Panc1 (cell line): Measurements from ENCODE around the gene CD40LG. TPM values are rescaled to one million over a fixed set of nuclear protein-coding genes. Genes with fewer than 3 reads are reported as not detected.

ENCODE experiments used
- ATAC-seq: fragments of 200-7000 bp; cut with Tn5 transposase; 2 replicates; pipeline ENCODE4 v1.9.1; 2020; ENCODE audit warnings: mild to moderate bottlenecking, moderate library complexity
- BruUV-seq: library from RNA; stranded (reverse); fragments of 400-500 nt; replicated peaks from 2 replicates; lab custom pipeline; 2021; lab: Mats Ljungman, UMichigan
- CTCF ChIA-PET: fragments of 300-600 bp; sonication (Branson Sonifier 250); formaldehyde crosslinking; loops from one replicate; lab custom pipeline; 2022; ENCODE audit warnings: antibody characterized with exemption; lab: Charles Lee
- POLR2A ChIA-PET: fragments of 300-600 bp; sonication (Branson Sonifier 250); formaldehyde crosslinking; loops from one replicate; lab custom pipeline; 2022; ENCODE audit warnings: antibody characterized with exemption; lab: Charles Lee
- DNase-seq: peaks from one replicate; pipeline ENCODE4 v3.0.0-alpha.2; 2010; ENCODE audit warnings: low read depth, low spot score
- H3K27ac ChIP-seq: 2 replicates; pipeline ENCODE4 v1.5.1; 2011; ENCODE audit warnings: mild to moderate bottlenecking, low read length, inconsistent platforms
- H3K27me3 ChIP-seq: fragments of 200-500 bp; sonication (Bioruptor generic); 2 replicates; pipeline ENCODE4 v1.6.0; 2014; ENCODE audit warnings: low read length, inconsistent platforms; ENCODE audit not compliant: control insufficient read depth, insufficient read depth
- H3K36me3 ChIP-seq: fragments of 200-500 bp; sonication (Bioruptor generic); 2 replicates; pipeline ENCODE4 v1.5.1; 2014; ENCODE audit warnings: inconsistent platforms, mild to moderate bottlenecking, low read length, moderate library complexity; ENCODE audit not compliant: control insufficient read depth, insufficient read depth
- H3K4me1 ChIP-seq: 2 replicates; pipeline ENCODE4 v1.5.1; 2011; ENCODE audit warnings: inconsistent platforms, mild to moderate bottlenecking, low read length, moderate library complexity; ENCODE audit not compliant: control insufficient read depth, insufficient read depth
- H3K4me3 ChIP-seq, 2 experiments: 2 replicates each; pipeline ENCODE4 v1.5.1; 2011 to 2012; ENCODE audit warnings: low read depth in 2 of 2, low read length in 2 of 2, mild to moderate bottlenecking in 2 of 2, inconsistent platforms in 1 of 2, moderate library complexity in 1 of 2
- H3K9me3 ChIP-seq: fragments of 200-500 bp; sonication (Bioruptor generic); 2 replicates; pipeline ENCODE4 v1.5.1; 2014; ENCODE audit warnings: low read depth, mild to moderate bottlenecking, inconsistent platforms, low read length, moderate library complexity; ENCODE audit not compliant: control insufficient read depth, insufficient read depth
- CTCF ChIP-seq: fragments of 450-650 bp; IDR thresholded peaks from 2 replicates; pipeline ENCODE4 v1.5.1; 2017; ENCODE audit warnings: mild to moderate bottlenecking
- POLR2AphosphoS5 ChIP-seq: IDR thresholded peaks from 2 replicates; pipeline ENCODE4 v1.6.1; 2012; ENCODE audit warnings: mild to moderate bottlenecking, low read depth, low read length, moderate library complexity
- REST ChIP-seq, 2 experiments: IDR thresholded peaks; 2 replicates each; pipeline ENCODE4 v1.6.1; 2011 to 2012; ENCODE audit warnings: low read depth in 2 of 2, control low read depth in 1 of 2, low read length in 1 of 2, mild to moderate bottlenecking in 1 of 2, moderate library complexity in 1 of 2; ENCODE audit not compliant: insufficient read depth in 1 of 2
- SIN3A ChIP-seq: IDR thresholded peaks from 2 replicates; pipeline ENCODE4 v1.6.1; 2012; ENCODE audit warnings: low read depth, mild to moderate bottlenecking, low read length, moderate library complexity, borderline replicate concordance; ENCODE audit not compliant: insufficient read depth
- TCF7L2 ChIP-seq: IDR thresholded peaks from 2 replicates; pipeline ENCODE4 v1.6.1; 2011; ENCODE audit warnings: mild to moderate bottlenecking, low read depth, low read length, inconsistent platforms
- in situ Hi-C: cut with HindIII; loops from 2 replicates; pipeline ENCODE4 v1.10.0; 2016; ENCODE audit warnings: low sequenced_read_pairs, low pct_unique_long_range_greater_than_20kb
- intact Hi-C: fragments of 100-400 bp; cut with micrococcal nuclease; formaldehyde crosslinking; loops from one replicate; pipeline ENCODE4 v1.10.0; 2022; ENCODE audit not compliant: unreplicated experiment
- total RNA-seq: library from RNA; stranded (reverse); gene quantifications from one replicate; pipeline ENCODE4 v1.2.1, GENCODE V29; 2021; ENCODE audit not compliant: unreplicated experiment

Gene CD40LG
- total RNA-seq, 1 experiment from 2014 or later, result not detected

- intact Hi-C loops, result no loop called here
- ATAC-seq, result no peak
Observed at GRCh38 chrX:136687457-136687856, 39.5 kb downstream of the CD40LG start.

GRCh38 chrX:136689436-136689835 lies 41.5 kb downstream of the CD40LG start:
- in situ Hi-C loops, result no loop called here
- Histone ChIP-seq H3K36me3 (no peaks in the 10 kb centered on the region), H3K9me3 (no peaks in the 10 kb centered on the region), H3K4me1 (peaks cover 3% of the 10 kb centered on the region), H3K27me3 (no peaks in the 10 kb centered on the region), H3K27ac (no peak overlapping the region), H3K4me3 (no peak overlapping the region)
- ChIA-PET POLR2A (no interaction called here), CTCF (no interaction called here)
- TF ChIP-seq SIN3A (no peak), POLR2AphosphoS5 (no peak), CTCF (no peak), REST (IDR thresholded peaks at IDR 0.05; ENCODE audit: insufficient read depth in 1 of 2, low read depth in 2 of 2, low read length in 1 of 2) (no peak), TCF7L2 (no peak)
- BruUV-seq, result no TSS peak
- ATAC-seq, result no peak
- DNase-seq, result no peak
- intact Hi-C loops, result no loop called here

More at GRCh38 chrX:136687457-136687856, 39.5 kb downstream of the CD40LG start:
- Histone ChIP-seq H3K9me3 (no peaks in the 10 kb centered on the region), H3K27me3 (no peaks in the 10 kb centered on the region), H3K36me3 (no peaks in the 10 kb centered on the region), H3K4me3 (no peak overlapping the region), H3K27ac (no peak overlapping the region), H3K4me1 (peaks cover 3% of the 10 kb centered on the region; the same call in 1 of the 2 replicates)
- no TSS peak for BruUV-seq
- ChIA-PET CTCF (no interaction called here), POLR2A (no interaction called here)
- DNase-seq, result no peak
- in situ Hi-C loops, result no loop called here
- TF ChIP-seq SIN3A (no peak), REST (IDR thresholded peaks at IDR 0.05; ENCODE audit: insufficient read depth in 1 of 2, low read depth in 2 of 2, low read length in 1 of 2) (no peak), TCF7L2 (no peak), POLR2AphosphoS5 (no peak), CTCF (no peak)
